VCaP (cell line): ENCODE measurements around the gene CLSTN2.

Experiments used
- H3K27ac ChIP-seq: fragments of 450-650 bp; 2 replicates; pipeline ENCODE4 v1.5.1; 2017
- TF ChIP-seq, protein P1 (sequence below): fragments of 450-650 bp; conservative IDR thresholded peaks from 2 replicates; pipeline ENCODE4 v1.5.1; 2017; ENCODE audit warnings: mild to moderate bottlenecking, moderate library complexity

The CLSTN2 gene

DNA sequence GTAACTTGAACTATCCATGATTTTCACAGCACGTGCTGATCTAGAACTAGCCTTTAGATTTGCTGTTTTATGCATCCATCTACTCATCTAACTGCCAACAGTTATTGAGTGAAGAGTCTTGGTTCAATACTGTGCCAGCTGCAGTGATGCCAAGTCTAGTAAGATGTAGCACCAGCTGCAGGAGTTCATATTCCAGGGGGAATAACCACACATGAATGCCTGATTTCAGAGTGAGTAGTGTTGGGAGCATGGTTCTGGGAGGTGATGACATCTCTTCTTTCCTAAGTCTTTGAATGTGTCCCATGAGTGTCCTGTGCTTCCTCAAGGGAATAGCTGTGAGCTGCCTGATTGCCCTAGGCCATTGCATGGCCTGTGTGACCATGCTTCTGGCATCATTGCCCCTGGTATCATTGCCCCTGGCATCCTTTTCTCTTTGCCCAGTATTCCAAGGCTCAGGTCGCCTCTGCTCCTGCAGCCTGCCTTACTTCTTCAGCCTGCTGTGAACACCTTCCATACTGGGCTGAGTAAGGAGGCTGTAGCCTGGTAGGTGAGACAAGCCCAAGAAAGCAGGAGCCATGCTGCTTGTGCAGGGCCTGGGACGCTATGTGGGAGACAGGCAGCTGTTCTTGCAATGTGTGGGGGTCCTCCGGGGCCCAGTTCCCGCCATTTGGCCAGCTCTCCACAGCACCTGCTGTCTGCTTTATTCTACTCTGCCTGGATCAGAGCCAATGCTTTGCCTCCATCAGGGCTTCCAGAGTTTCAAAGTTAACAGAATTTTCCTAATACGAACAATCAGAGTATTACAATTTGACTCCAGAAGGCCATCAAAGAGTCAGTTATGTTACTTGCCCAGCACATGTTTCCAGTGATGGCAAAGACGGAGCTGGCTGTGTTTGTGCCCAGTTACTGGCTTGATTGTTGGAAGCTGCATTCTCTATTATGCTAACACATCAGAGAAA lies 73.2 kb downstream of the CLSTN2 start:
- H3K27ac ChIP-seq, result peak overlapping the region; percentile 97
- TF ChIP-seq, protein P1, sequence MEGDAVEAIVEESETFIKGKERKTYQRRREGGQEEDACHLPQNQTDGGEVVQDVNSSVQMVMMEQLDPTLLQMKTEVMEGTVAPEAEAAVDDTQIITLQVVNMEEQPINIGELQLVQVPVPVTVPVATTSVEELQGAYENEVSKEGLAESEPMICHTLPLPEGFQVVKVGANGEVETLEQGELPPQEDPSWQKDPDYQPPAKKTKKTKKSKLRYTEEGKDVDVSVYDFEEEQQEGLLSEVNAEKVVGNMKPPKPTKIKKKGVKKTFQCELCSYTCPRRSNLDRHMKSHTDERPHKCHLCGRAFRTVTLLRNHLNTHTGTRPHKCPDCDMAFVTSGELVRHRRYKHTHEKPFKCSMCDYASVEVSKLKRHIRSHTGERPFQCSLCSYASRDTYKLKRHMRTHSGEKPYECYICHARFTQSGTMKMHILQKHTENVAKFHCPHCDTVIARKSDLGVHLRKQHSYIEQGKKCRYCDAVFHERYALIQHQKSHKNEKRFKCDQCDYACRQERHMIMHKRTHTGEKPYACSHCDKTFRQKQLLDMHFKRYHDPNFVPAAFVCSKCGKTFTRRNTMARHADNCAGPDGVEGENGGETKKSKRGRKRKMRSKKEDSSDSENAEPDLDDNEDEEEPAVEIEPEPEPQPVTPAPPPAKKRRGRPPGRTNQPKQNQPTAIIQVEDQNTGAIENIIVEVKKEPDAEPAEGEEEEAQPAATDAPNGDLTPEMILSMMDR, result no peak

DNA sequence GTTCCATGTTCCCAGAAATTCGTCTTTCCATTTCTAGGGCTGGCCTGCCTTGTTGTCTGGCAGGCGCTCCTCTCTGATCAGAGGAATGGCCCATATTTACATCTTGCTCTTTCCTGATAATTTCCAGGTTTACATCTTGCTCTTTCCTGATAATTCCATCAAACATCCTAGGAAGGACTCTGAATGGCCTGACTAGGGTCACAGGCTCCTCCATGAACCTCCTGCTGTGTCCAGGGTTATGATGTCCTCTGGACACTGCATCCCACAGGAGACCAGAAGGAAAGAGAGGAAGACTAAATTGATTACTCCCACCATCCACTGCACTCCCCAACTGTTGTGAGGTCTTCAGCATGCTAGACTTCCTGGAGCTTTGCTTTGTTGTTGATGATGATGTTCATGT lies 75.4 kb downstream of the CLSTN2 start:
- TF ChIP-seq, protein P1, result no peak
- H3K27ac ChIP-seq, result peak overlapping the region; percentile 97

DNA sequence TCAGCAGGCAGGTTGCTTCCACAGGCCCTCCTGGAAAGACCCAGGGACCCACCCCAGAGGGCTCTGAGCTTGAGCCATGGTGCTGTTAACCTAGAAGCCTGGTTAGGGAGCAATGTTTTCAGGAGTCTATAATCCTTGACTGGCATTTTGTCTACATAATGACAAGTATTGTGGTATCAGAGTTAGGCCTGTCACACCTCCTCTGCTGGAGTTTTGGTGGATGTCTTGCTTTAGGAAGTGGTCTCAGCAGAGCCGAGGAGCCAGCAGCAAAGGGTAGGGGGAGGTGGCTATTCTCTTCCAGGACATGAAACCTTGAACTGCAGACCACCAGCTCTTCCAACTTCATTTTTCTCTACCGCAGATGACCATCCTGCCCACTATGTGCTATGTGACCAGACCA lies 76.1 kb downstream of the CLSTN2 start:
- TF ChIP-seq, protein P1, result no peak

DNA sequence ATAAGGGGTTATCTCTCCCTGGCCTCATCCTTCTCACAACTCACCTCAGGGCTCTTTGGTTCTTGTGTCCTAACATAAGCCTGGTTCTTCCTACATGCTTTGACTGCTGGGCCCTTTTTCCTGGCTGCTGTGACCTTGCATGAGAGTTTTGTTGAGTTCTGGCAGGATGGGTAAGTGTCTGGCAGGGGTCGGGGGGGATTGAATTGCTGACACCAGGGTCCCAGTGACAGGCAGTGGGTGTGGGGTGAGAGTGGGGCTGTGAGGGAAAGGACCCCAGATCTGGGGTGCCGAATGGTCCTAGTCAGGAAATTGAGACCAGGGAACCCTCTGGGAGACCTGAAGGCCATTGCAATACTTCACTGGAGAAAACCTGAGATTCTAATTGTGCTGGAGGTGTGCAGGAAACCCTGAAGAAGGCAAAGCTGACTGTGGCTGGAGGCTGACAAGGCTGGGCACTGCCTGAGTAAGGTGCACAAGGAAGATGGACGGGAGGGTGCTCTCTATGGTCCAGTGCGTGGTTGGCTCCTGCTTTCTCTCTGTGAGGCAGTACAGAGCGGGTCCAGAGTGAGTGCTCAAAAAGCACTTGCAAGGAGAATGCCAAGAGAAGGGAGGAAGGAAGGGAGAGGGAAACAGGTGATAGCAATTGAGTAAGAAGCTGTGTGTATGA lies 76.8 kb downstream of the CLSTN2 start:
- peak overlapping the region; percentile 97; the same call in 1 of the 2 replicates for H3K27ac ChIP-seq
- TF ChIP-seq, protein P1, result no peak

More for the DNA sequence above, 76.1 kb downstream of the CLSTN2 start:
- peak overlapping the region; percentile 97; the same call in 1 of the 2 replicates for H3K27ac ChIP-seq

DNA sequence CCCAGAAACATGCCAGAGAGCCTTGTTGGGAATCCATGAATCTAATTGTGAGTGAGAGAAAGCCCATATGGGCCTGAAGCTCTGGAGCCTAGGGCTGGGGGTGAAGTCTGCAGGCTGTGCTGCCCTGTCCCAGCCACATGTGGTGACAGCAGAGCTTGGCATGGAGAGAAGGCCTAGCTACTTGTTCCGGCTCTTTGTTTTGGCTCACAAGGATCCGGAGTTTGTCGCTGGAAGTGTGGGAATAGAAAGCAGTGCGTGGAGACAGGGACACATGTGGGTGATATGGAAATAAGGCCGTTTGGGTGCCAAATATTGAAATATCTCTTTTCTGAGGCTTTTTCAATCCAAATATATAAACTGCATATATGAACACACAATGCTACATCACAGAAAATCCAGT lies 78.2 kb downstream of the CLSTN2 start:
- H3K27ac ChIP-seq, result peak overlapping the region; percentile 97; the same call in 1 of the 2 replicates
- TF ChIP-seq, protein P1, result no peak

DNA sequence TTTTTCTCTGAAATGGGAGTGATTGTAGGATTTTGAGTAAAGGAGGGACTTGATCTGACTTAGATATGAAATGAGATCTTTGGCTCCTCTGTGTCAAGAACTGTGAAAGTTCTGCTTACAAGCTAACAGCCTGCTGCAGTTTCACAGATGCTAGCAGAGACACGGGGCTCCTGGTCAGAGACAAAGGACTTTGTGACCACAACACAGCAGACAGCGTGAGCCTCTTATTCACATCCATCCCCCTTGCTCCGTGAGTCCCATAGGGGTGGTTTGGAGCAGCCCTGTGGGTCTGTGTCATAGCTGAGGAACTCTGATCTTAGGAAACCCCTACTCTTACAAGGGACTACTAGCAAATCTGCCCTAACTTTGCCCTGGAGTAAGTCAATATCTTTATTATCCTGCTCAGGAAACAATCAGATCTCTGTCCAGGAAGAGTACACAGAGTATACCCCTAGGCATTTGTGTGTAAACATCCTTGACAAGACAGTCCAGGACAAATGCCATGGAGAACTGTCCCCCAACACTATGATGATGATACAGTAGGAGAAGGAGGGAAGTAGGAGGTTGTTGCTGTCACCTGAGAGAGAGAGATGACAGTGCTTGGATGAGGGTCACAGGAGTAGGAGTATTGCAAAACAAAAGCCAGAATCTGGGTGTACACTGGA lies 80.0 kb downstream of the CLSTN2 start:
- peak overlapping the region; percentile 97 for H3K27ac ChIP-seq
- TF ChIP-seq, protein P1, result no peak

DNA sequence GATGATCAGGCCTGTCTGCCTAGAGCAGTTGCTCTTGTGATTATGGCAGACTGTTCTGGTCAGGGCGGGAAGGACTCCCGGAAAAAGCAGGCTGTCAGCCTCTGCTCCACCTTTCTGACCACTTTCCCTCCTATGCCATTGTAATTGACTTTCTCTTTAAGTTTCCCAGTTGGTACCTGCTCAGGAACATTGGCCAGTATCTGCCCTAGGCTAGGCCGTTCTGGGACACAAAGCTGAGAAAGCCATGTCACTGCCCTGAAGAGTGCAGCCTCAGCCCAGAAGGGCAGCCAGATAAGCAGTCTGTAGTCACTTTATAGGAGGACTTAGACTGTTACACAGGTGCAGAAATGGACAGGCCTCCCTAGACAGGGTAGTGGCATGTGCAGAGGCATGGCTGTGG lies 80.8 kb downstream of the CLSTN2 start:
- TF ChIP-seq, protein P1, result no peak
- peak overlapping the region; percentile 97 for H3K27ac ChIP-seq
